ENCODE data around the gene PAPPA2. TPM values are rescaled to one million over a fixed set of nuclear protein-coding genes. Genes with fewer than 3 reads are reported as not detected.

PAPPA2 gene
- polyA plus RNA-seq, 1 experiment: 0.97 TPM

DNA sequence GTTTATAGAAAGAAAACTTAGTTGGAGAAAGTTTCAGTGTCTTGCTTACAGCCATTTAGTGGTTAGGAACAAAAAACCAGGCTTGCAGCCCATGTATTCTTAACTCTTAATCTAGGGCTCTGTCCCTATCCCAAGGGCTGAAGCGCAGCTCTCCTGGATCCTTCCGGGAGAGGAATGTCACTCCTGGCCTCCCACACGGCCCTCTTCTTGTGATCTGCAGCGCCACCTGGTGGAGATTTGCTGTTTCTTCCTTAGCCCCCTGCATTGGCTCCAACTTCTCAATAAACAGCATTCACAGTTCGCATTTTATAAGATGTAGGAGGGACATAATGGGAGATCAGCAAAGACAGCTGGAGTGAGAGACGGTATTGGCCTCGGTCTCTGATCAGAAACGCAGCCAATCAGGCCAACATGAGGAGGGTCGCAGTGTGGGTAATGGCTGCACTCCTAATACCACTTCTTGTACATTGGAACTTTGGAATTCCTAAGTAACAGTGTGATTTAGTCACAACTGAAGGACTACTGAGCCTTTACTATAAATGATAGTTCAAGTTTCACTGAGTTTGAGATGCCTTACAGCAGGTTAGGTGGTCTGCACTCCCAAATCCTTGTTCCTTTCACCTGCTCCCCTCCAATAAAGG is 418.1 kb downstream of the PAPPA2 start:
- CTCF ChIA-PET: interaction anchor here (0.6 to 4.0 kb wide), 18 partner anchors 9 to 1065 kb away, joined by 3 to 43 read pairs (median 3); no protein-coding TSS in a partner anchor
- peak; percentile 81 for TF ChIP-seq CTCF (IDR thresholded peaks at IDR 0.05; ENCODE audit: insufficient read depth, low read depth, low read length)
- POLR2A ChIA-PET: no interaction called here
- no peak for DNase-seq (ENCODE audit: low read depth)
- Histone ChIP-seq H3K4me3 (ENCODE audit: low read depth, low read length) (no peak overlapping the region), H3K27me3 (ENCODE audit: control insufficient read depth, insufficient read depth, low read length) (no peaks in the 10 kb centered on the region), H3K36me3 (ENCODE audit: control insufficient read depth, insufficient read depth, low read length) (no peaks in the 10 kb centered on the region)

DNA sequence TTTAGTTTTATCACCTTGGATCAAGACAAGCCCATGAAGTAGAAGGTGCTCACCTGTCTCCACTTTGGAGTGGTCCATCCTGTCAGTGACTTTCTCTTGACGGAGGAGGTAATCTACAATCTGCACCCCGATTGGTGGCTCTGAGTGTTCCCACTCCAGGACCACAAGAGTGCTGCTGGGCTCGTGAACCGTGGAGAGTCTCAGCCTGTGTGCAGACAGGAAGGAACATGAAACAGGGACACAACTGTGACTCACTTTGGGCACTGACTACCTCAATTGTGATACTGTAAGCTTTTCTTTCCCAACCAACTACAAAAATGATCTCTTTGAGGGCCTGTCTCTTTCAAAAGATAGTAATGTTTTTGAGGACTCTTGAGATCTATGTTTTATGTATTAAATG is 421.3 kb downstream of the PAPPA2 start:
- H3K27me3 ChIP-seq (ENCODE audit: control insufficient read depth, insufficient read depth, low read length): no peaks in the 10 kb centered on the region
- ChIA-PET CTCF (interaction anchor here (1.2 to 4.0 kb wide), 3 partner anchors 37 to 324 kb away, joined by 4 to 43 read pairs (median 5); no protein-coding TSS in a partner anchor), POLR2A (no interaction called here)
- H3K4me3 ChIP-seq (ENCODE audit: low read depth, low read length): no peak overlapping the region
- H3K36me3 ChIP-seq (ENCODE audit: control insufficient read depth, insufficient read depth, low read length): no peaks in the 10 kb centered on the region
- no peak for DNase-seq (ENCODE audit: low read depth)
- no peak for TF ChIP-seq CTCF (IDR thresholded peaks at IDR 0.05; ENCODE audit: insufficient read depth, low read depth, low read length)

- TF ChIP-seq CTCF (IDR thresholded peaks at IDR 0.05; ENCODE audit: insufficient read depth, low read depth, low read length): no peak
- POLR2A ChIA-PET: no interaction called here
- no peaks in the 10 kb centered on the region for H3K27me3 ChIP-seq (ENCODE audit: control insufficient read depth, insufficient read depth, low read length)
- CTCF ChIA-PET: interaction anchor here (1.3 to 2.5 kb wide), 2 partner anchors 319 to 325 kb away, joined by 4 to 8 read pairs; no protein-coding TSS in a partner anchor
- no peak for DNase-seq (ENCODE audit: low read depth)
- H3K4me3 ChIP-seq (ENCODE audit: low read depth, low read length): no peak overlapping the region
- no peaks in the 10 kb centered on the region for H3K36me3 ChIP-seq (ENCODE audit: control insufficient read depth, insufficient read depth, low read length)
These were observed 421.9 kb downstream of the PAPPA2 start for GRCh38 chr1:176884911-176885310.

- H3K4me3 ChIP-seq (ENCODE audit: low read depth, low read length): no peak overlapping the region
- no peak for TF ChIP-seq CTCF (IDR thresholded peaks at IDR 0.05; ENCODE audit: insufficient read depth, low read depth, low read length)
- ChIA-PET CTCF (interaction anchor here (1.2 to 2.5 kb wide), 2 partner anchors 10 to 326 kb away, joined by 4 to 8 read pairs; no protein-coding TSS in a partner anchor), POLR2A (no interaction called here)
- no peaks in the 10 kb centered on the region for H3K27me3 ChIP-seq (ENCODE audit: control insufficient read depth, insufficient read depth, low read length)
- no peaks in the 10 kb centered on the region for H3K36me3 ChIP-seq (ENCODE audit: control insufficient read depth, insufficient read depth, low read length)
- DNase-seq (ENCODE audit: low read depth): no peak
These were observed 422.4 kb downstream of the PAPPA2 start for GRCh38 chr1:176885341-176885740.

DNA sequence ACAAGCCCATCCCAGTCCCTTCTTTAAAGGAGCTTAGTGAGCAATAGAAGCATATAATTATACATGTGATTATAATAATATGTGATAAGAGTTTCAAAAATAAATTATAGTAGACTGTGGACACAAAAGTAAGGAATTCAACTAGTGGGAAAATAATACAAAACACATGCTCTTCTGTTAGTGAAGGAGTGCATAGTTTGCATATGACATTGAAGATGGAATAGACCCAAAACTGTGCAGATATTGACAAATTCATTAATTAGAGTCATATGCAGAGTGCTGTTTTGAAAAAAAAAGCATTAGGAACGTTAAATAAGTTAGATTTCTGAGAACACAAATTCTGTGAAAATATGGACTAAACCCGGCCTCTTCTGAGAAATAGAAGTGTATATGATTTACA is 422.8 kb downstream of the PAPPA2 start:
- no peak for TF ChIP-seq CTCF (IDR thresholded peaks at IDR 0.05; ENCODE audit: insufficient read depth, low read depth, low read length)

More for the DNA sequence above, 422.8 kb downstream of the PAPPA2 start:
- ChIA-PET POLR2A (no interaction called here), CTCF (interaction anchor here (1.0 to 2.5 kb wide), 3 partner anchors 10 to 326 kb away, joined by 3 to 8 read pairs (median 4); no protein-coding TSS in a partner anchor)
- peak; percentile 30 for DNase-seq (ENCODE audit: low read depth)
- Histone ChIP-seq H3K36me3 (ENCODE audit: control insufficient read depth, insufficient read depth, low read length) (no peaks in the 10 kb centered on the region), H3K27me3 (ENCODE audit: control insufficient read depth, insufficient read depth, low read length) (no peaks in the 10 kb centered on the region), H3K4me3 (ENCODE audit: low read depth, low read length) (no peak overlapping the region)

Data from BJ (cell line).